ENCODE measurements around the gene NUP35. TPM values are rescaled to one million over a fixed set of nuclear protein-coding genes. Genes with fewer than 3 reads are reported as not detected.

NUP35 gene
- total RNA-seq, 1 donor from 2014 or later = 41.5 TPM

- Mint-ChIP-seq H3K36me3 (ENCODE audit: low read depth) (peaks cover 5% of the 10 kb centered on the region), H3K4me3 (no peak overlapping the region), H3K27ac (no peak overlapping the region), H3K9me3 (peaks cover 2% of the 10 kb centered on the region), H3K27me3 (no peaks in the 10 kb centered on the region), H3K4me1 (peaks cover 2% of the 10 kb centered on the region)
- intact Hi-C loops (cut with micrococcal nuclease) = no loop called here
- no peak for DNase-seq
These were observed 80.2 kb downstream of the NUP35 start for GRCh38 chr2:183204397-183204796.

- H3K4me1 Mint-ChIP-seq = peaks cover 2% of the 10 kb centered on the region
- peaks cover 11% of the 10 kb centered on the region for H3K36me3 Mint-ChIP-seq (ENCODE audit: low read depth)
- intact Hi-C loops (cut with micrococcal nuclease) = no loop called here
- H3K9me3 Mint-ChIP-seq = peaks cover 3% of the 10 kb centered on the region
- no peaks in the 10 kb centered on the region for H3K27me3 Mint-ChIP-seq
- H3K4me3 Mint-ChIP-seq = no peak overlapping the region
- no peak for DNase-seq
- H3K27ac Mint-ChIP-seq = no peak overlapping the region
These were observed 82.9 kb downstream of the NUP35 start for GRCh38 chr2:183207110-183207509.

DNA sequence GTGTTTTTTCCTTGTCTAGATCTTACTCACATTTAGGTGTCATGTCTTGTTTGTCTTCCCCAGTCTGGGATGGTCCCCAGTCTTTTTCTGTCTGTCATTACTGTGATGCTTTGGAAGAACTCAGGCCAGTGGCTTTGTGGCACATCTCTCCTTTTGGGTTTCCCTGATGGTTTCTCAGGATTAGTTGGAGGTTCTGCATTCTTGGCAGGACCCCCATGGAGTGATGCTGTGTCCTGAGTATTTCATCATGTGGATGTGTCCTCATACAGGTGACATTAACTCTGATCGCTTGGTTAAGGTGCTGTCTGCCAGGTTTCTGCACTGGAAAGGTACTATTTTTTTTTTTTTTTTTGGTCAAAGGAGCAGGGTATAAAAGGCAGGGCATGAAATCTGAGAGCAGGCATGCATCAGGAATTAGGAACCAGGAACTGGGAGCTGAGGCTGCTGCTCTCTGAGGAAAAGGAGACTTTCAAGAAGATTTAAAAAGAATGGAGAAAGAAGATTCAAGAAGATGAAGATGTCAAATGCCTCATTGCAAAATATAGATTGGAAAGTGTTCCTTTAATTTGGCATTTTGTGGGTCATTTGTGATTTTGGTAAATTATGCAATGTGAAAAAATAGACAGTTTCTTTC lies 85.3 kb downstream of the NUP35 start:
- intact Hi-C loops (cut with micrococcal nuclease) = loop anchor here (10.0 kb wide), 1 partner anchor 255 kb away; no protein-coding TSS in a partner anchor
- Mint-ChIP-seq H3K4me1 (peaks cover 5% of the 10 kb centered on the region), H3K27me3 (no peaks in the 10 kb centered on the region), H3K4me3 (no peak overlapping the region), H3K36me3 (ENCODE audit: low read depth) (peaks cover 11% of the 10 kb centered on the region), H3K27ac (no peak overlapping the region), H3K9me3 (peaks cover 3% of the 10 kb centered on the region)
- DNase-seq = no peak

Other genes starting within 250 kb of the NUP35 start
- gene NCKAP1, start 86.0 kb upstream of the NUP35 start, total RNA-seq = 14.5 TPM in 2 replicates
- gene DUSP19, start 45.7 kb upstream of the NUP35 start, total RNA-seq = 1.0 and 2.3 TPM in 2 replicates

All from activated CD4-positive, alpha-beta T cell treated with anti-CD3 and anti-CD28 coated beads, Interleukin-2, amount 10 ng/mL, durations not matched to agents 24 days and 14 days (primary cell).